ENCODE data around the gene CDKAL1. TPM values are rescaled to one million over a fixed set of nuclear protein-coding genes. Genes with fewer than 3 reads are reported as not detected.

Gene CDKAL1
- total and polyA plus RNA-seq, 2 of the 13 experiments (the other 11 are each of a cell fraction or from before 2014, with no cell fraction given): 9.5 to 27.7 TPM

GRCh38 chr6:21201637-21202350 lies 667.5 kb downstream of the CDKAL1 start:
- in situ Hi-C loops (cut with HindIII; ENCODE audit: extremely low pct_ligation_motif_present, low pct_unique_long_range_greater_than_20kb): no loop called here

More at GRCh38 chr6:21201637-21202350, 667.5 kb downstream of the CDKAL1 start:
- ChIA-PET CTCF (ENCODE audit: low intra/inter-chr PET ratio, low total read pairs) (no interaction called here), POLR2A (no interaction called here)
- no peaks in the 10 kb centered on the region for H3K9me3 ChIP-seq (ENCODE audit: low read length)
- no peak for ATAC-seq
- DNase-seq (ENCODE audit: low spot score): no peak
- no peak overlapping the region for H3K4me3 ChIP-seq (replicated peaks in 1 of 3; ENCODE audit: insufficient read depth in 1 of 3, low read depth in 2 of 3, low read length in 3 of 3)
- peaks cover 13% of the 10 kb centered on the region for H3K4me1 ChIP-seq (ENCODE audit: insufficient read depth, low read length)
- TF ChIP-seq ZNF225 (CRISPR knock-in tag; IDR thresholded peaks at IDR 0.05) (no peak), SNAPC2 (CRISPR knock-in tag; IDR thresholded peaks at IDR 0.05) (no peak), ZNF510 (CRISPR knock-in tag; IDR thresholded peaks at IDR 0.05; ENCODE audit: low read depth) (no peak), ZNF781 (CRISPR knock-in tag; IDR thresholded peaks at IDR 0.05; ENCODE audit: borderline replicate concordance, not compliant biosample characterization) (no peak), PRMT3 (CRISPR knock-in tag; IDR thresholded peaks at IDR 0.05; ENCODE audit: borderline replicate concordance, low read depth) (no peak), EZH2 (conservative IDR thresholded peaks at IDR 0.05; ENCODE audit: low read depth, low read length) (no peak), ZNF235 (CRISPR knock-in tag; IDR thresholded peaks at IDR 0.05; ENCODE audit: borderline replicate concordance) (no peak), ZNF143 (CRISPR knock-in tag; IDR thresholded peaks at IDR 0.05) (no peak), ZNF264 (CRISPR knock-in tag; IDR thresholded peaks at IDR 0.05) (no peak), MED8 (CRISPR knock-in tag; IDR thresholded peaks at IDR 0.05; ENCODE audit: insufficient replicate concordance) (no peak), ZFP36 (IDR thresholded peaks at IDR 0.05; ENCODE audit: borderline replicate concordance, low read depth, low read length, partially characterized antibody) (no peak), POLR2AphosphoS2 (IDR thresholded peaks at IDR 0.05; ENCODE audit: low read depth, low read length) (no peak), ZIK1 (CRISPR knock-in tag; IDR thresholded peaks at IDR 0.05; ENCODE audit: borderline replicate concordance, low read depth) (no peak), ZNF777 (CRISPR knock-in tag; IDR thresholded peaks at IDR 0.05) (no peak), ZNF354B (CRISPR knock-in tag; IDR thresholded peaks at IDR 0.05) (no peak)
- TF ChIP-seq, protein P1, sequence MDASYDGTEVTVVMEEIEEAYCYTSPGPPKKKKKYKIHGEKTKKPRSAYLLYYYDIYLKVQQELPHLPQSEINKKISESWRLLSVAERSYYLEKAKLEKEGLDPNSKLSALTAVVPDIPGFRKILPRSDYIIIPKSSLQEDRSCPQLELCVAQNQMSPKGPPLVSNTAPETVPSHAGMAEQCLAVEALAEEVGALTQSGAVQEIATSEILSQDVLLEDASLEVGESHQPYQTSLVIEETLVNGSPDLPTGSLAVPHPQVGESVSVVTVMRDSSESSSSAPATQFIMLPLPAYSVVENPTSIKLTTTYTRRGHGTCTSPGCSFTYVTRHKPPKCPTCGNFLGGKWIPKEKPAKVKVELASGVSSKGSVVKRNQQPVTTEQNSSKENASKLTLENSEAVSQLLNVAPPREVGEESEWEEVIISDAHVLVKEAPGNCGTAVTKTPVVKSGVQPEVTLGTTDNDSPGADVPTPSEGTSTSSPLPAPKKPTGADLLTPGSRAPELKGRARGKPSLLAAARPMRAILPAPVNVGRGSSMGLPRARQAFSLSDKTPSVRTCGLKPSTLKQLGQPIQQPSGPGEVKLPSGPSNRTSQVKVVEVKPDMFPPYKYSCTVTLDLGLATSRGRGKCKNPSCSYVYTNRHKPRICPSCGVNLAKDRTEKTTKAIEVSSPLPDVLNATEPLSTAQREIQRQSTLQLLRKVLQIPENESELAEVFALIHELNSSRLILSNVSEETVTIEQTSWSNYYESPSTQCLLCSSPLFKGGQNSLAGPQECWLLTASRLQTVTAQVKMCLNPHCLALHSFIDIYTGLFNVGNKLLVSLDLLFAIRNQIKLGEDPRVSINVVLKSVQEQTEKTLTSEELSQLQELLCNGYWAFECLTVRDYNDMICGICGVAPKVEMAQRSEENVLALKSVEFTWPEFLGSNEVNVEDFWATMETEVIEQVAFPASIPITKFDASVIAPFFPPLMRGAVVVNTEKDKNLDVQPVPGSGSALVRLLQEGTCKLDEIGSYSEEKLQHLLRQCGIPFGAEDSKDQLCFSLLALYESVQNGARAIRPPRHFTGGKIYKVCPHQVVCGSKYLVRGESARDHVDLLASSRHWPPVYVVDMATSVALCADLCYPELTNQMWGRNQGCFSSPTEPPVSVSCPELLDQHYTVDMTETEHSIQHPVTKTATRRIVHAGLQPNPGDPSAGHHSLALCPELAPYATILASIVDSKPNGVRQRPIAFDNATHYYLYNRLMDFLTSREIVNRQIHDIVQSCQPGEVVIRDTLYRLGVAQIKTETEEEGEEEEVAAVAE (CRISPR knock-in tag; IDR thresholded peaks at IDR 0.05; ENCODE audit: borderline replicate concordance): no peak
- TF ChIP-seq, protein P2, sequence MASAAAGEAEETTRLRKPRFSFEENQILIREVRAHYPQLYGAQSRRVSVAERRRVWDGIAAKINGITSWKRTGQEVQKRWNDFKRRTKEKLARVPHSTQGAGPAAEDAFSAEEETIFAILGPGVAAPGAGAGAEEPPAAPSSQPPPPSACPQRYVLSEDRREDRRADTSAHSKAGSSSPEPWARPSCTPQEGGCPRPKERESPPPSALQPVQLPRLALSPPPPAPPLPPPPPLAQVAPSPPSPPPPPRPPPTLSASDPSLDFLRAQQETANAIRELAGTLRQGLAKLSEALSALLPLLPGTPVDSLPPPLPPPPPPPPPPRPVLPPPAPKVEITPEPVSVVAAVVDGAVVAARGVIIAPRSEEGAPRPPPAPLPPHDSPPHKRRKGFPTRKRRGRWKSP (CRISPR knock-in tag; IDR thresholded peaks at IDR 0.05): no peak
- TF ChIP-seq, protein P3, sequence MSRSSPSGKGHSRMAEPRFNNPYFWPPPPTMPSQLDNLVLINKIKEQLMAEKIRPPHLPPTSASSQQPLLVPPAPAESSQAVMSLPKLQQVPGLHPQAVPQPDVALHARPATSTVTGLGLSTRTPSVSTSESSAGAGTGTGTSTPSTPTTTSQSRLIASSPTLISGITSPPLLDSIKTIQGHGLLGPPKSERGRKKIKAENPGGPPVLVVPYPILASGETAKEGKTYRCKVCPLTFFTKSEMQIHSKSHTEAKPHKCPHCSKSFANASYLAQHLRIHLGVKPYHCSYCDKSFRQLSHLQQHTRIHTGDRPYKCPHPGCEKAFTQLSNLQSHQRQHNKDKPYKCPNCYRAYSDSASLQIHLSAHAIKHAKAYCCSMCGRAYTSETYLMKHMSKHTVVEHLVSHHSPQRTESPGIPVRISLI (CRISPR knock-in tag; IDR thresholded peaks at IDR 0.05; ENCODE audit: borderline replicate concordance): no peak
- H3K4me2 ChIP-seq (ENCODE audit: low read depth, low read length): no peak overlapping the region
- 95% methylated on average over 10 of the region's 10 CpGs for WGBS (ENCODE audit: low lambda C conversion rate)
- H3K27ac ChIP-seq (ENCODE audit: extremely low read length, insufficient read depth, low read length): no peak overlapping the region
- BruUV-seq (replicated peaks): no TSS peak
- intact Hi-C loops (cut with micrococcal nuclease; ENCODE audit: unreplicated experiment): no loop called here
- H3K36me3 ChIP-seq (replicated peaks in 1 of 2; ENCODE audit: control insufficient read depth in 1 of 2, insufficient read depth in 2 of 2, low read length in 2 of 2): peaks cover 0 to 2% of the 10 kb centered on the region in 2 experiments; a peak in 3 of 5 replicates
- no peaks in the 10 kb centered on the region for H3K79me2 ChIP-seq (ENCODE audit: insufficient read depth, low read length)
- no peak overlapping the region for H3K9ac ChIP-seq (ENCODE audit: insufficient read depth, low read depth, low read length)
- H2AFZ ChIP-seq (ENCODE audit: low read length): no peak overlapping the region
- H3K27me3 ChIP-seq (ENCODE audit: control insufficient read depth in 1 of 2, insufficient read depth in 2 of 2, low read length in 2 of 2): no peaks in the 10 kb centered on the region
- H4K20me1 ChIP-seq (ENCODE audit: insufficient read depth, low read length): no peaks in the 10 kb centered on the region
- no peak for FAIRE-seq
